Mesendoderm (in vitro differentiated cells): Measurements from ENCODE around the gene CHORDC1.
A peak's percentile ranks its signal among the peaks of the same experiment; 100 is the strongest.

Experiments used
- DNase-seq: peaks from one replicate; pipeline ENCODE4 v3.0.0; 2013
- H2AK5ac ChIP-seq: 2 replicates; pipeline ENCODE4 v1.6.1; 2013; ENCODE audit warnings: low read length, inconsistent platforms
- H2BK120ac ChIP-seq: 2 replicates; pipeline ENCODE4 v1.6.1; 2013; ENCODE audit warnings: low read depth, mild to moderate bottlenecking, low read length, moderate library complexity, mixed read lengths
- H2BK15ac ChIP-seq: replicated peaks from 2 replicates; pipeline ENCODE4 v1.6.1; 2013; ENCODE audit warnings: low read depth, mild to moderate bottlenecking, moderate library complexity
- H2BK5ac ChIP-seq: 2 replicates; pipeline ENCODE4 v1.6.1; 2013; ENCODE audit warnings: low read length, inconsistent platforms
- H3K18ac ChIP-seq: 2 replicates; pipeline ENCODE4 v1.6.1; 2013; ENCODE audit warnings: mild to moderate bottlenecking, low read length, mixed read lengths
- H3K23ac ChIP-seq: one replicate; pipeline ENCODE4 v1.6.1; 2013; ENCODE audit warnings: low read length
- H3K27ac ChIP-seq: 2 replicates; pipeline ENCODE4 v1.5.1; 2013; ENCODE audit warnings: low read depth, mild to moderate bottlenecking, inconsistent platforms, low read length, moderate library complexity
- H3K27me3 ChIP-seq: 2 replicates; pipeline ENCODE4 v1.6.1; 2013; ENCODE audit warnings: low read length, control low read depth, mild to moderate bottlenecking, inconsistent platforms; ENCODE audit not compliant: insufficient read depth, poor library complexity
- H3K36me3 ChIP-seq: 2 replicates; pipeline ENCODE4 v1.6.1; 2013; ENCODE audit warnings: low read length, inconsistent platforms; ENCODE audit not compliant: control insufficient read depth, insufficient read depth
- H3K4ac ChIP-seq: one replicate; pipeline ENCODE4 v1.6.1; 2013; ENCODE audit warnings: low read depth, mild to moderate bottlenecking, low read length, moderate library complexity
- H3K4me1 ChIP-seq: 2 replicates; pipeline ENCODE4 v1.6.1; 2013; ENCODE audit warnings: low read depth, low read length, inconsistent platforms; ENCODE audit not compliant: control insufficient read depth
- H3K4me2 ChIP-seq: 2 replicates; pipeline ENCODE4 v1.6.1; 2013; ENCODE audit warnings: low read length
- H3K4me3 ChIP-seq: 2 replicates; pipeline ENCODE4 v1.5.1; 2013; ENCODE audit warnings: mild to moderate bottlenecking, low read length
- H3K56ac ChIP-seq: one replicate; pipeline ENCODE4 v1.6.1; 2013; ENCODE audit warnings: low read length
- H3K79me1 ChIP-seq: 2 replicates; pipeline ENCODE4 v1.6.1; 2013; ENCODE audit warnings: low read length, inconsistent platforms
- H3K79me2 ChIP-seq: 2 replicates; pipeline ENCODE4 v1.6.1; 2013; ENCODE audit warnings: mild to moderate bottlenecking, low read length; ENCODE audit not compliant: control insufficient read depth, insufficient read depth
- H3K9ac ChIP-seq: 2 replicates; pipeline ENCODE4 v1.6.1; 2013; ENCODE audit warnings: low read length, inconsistent platforms
- H4K5ac ChIP-seq: one replicate; pipeline ENCODE4 v1.6.1; 2013; ENCODE audit warnings: low read length
- H4K8ac ChIP-seq: one replicate; pipeline ENCODE4 v1.6.1; 2013; ENCODE audit warnings: low read depth, mild to moderate bottlenecking, control low read depth, low read length, moderate library complexity
- WGBS: extraction: QIAGEN DNeasy Blood & Tissue Kit; methylation state at CpG from one replicate; pipeline ENCODE4 v1.1.7; 2013; ENCODE audit warnings: low lambda C conversion rate, missing lambda C conversion rate; ENCODE audit not compliant: insufficient coverage; ENCODE audit errors: extremely low coverage; 5-methylcytosine and 5-hydroxymethylcytosine counted together

The CHORDC1 gene

GRCh38 chr11:90251599-90251998 lies 28.8 kb upstream of the CHORDC1 start:
- Histone ChIP-seq H2BK15ac (no peak overlapping the region), H3K4me1 (no peaks in the 10 kb centered on the region), H3K4ac (no peak overlapping the region), H3K56ac (no peak overlapping the region), H3K36me3 (no peaks in the 10 kb centered on the region), H3K4me2 (no peak overlapping the region), H4K5ac (no peak overlapping the region), H3K27ac (no peak overlapping the region), H2BK120ac (no peak overlapping the region), H4K8ac (no peak overlapping the region), H3K79me1 (no peaks in the 10 kb centered on the region), H3K79me2 (no peaks in the 10 kb centered on the region), H3K27me3 (no peaks in the 10 kb centered on the region), H3K4me3 (no peak overlapping the region), H3K18ac (no peak overlapping the region), H3K23ac (no peak overlapping the region), H2AK5ac (no peak overlapping the region), H2BK5ac (no peak overlapping the region), H3K9ac (no peak overlapping the region)
- WGBS: no CpG with 5 or more reads among the region's 2 CpGs
- no peak for DNase-seq

GRCh38 chr11:90250970-90251369 lies 28.1 kb upstream of the CHORDC1 start:
- Histone ChIP-seq H3K9ac (no peak overlapping the region), H3K18ac (no peak overlapping the region), H2BK15ac (no peak overlapping the region), H3K79me2 (no peaks in the 10 kb centered on the region), H4K8ac (no peak overlapping the region), H3K27ac (no peak overlapping the region), H2AK5ac (no peak overlapping the region), H3K4me3 (no peak overlapping the region), H3K4ac (no peak overlapping the region), H2BK120ac (no peak overlapping the region), H4K5ac (no peak overlapping the region), H3K36me3 (no peaks in the 10 kb centered on the region), H3K56ac (no peak overlapping the region), H3K79me1 (no peaks in the 10 kb centered on the region), H3K4me1 (no peaks in the 10 kb centered on the region), H2BK5ac (no peak overlapping the region), H3K4me2 (no peak overlapping the region), H3K23ac (no peak overlapping the region), H3K27me3 (no peaks in the 10 kb centered on the region)
- WGBS: no CpG with 5 or more reads among the region's 8 CpGs
- no peak for DNase-seq

GRCh38 chr11:90246468-90246867 lies 23.6 kb upstream of the CHORDC1 start:
- Histone ChIP-seq H2AK5ac (no peak overlapping the region), H4K8ac (no peak overlapping the region), H3K4me2 (no peak overlapping the region), H3K4me1 (peaks cover 1% of the 10 kb centered on the region), H2BK5ac (no peak overlapping the region), H4K5ac (no peak overlapping the region), H3K23ac (no peak overlapping the region), H3K4me3 (no peak overlapping the region), H3K79me1 (no peaks in the 10 kb centered on the region), H3K4ac (no peak overlapping the region), H2BK120ac (no peak overlapping the region), H3K56ac (no peak overlapping the region), H3K27me3 (no peaks in the 10 kb centered on the region), H3K27ac (no peak overlapping the region), H2BK15ac (no peak overlapping the region), H3K9ac (no peak overlapping the region), H3K18ac (no peak overlapping the region), H3K36me3 (no peaks in the 10 kb centered on the region), H3K79me2 (no peaks in the 10 kb centered on the region)
- no CpG with 5 or more reads among the region's 1 CpG for WGBS
- DNase-seq: no peak

- Histone ChIP-seq H3K4me2 (no peak overlapping the region), H2BK5ac (no peak overlapping the region), H2BK120ac (no peak overlapping the region), H3K79me1 (no peaks in the 10 kb centered on the region), H3K9ac (no peak overlapping the region), H3K27ac (no peak overlapping the region), H4K5ac (no peak overlapping the region), H2AK5ac (no peak overlapping the region), H4K8ac (no peak overlapping the region), H3K36me3 (no peaks in the 10 kb centered on the region), H3K18ac (no peak overlapping the region), H3K27me3 (no peaks in the 10 kb centered on the region), H2BK15ac (no peak overlapping the region), H3K4ac (no peak overlapping the region), H3K23ac (no peak overlapping the region), H3K4me1 (peaks cover 1% of the 10 kb centered on the region), H3K79me2 (no peaks in the 10 kb centered on the region), H3K56ac (no peak overlapping the region), H3K4me3 (no peak overlapping the region)
- WGBS: no CpG with 5 or more reads among the region's 1 CpG
- peak; percentile 20 for DNase-seq
Observed at GRCh38 chr11:90243534-90243933, 20.7 kb upstream of the CHORDC1 start.

- WGBS: no CpG with 5 or more reads among the region's 7 CpGs
- H3K4me3 ChIP-seq: no peak overlapping the region
- no peak overlapping the region for H2BK5ac ChIP-seq
- H3K36me3 ChIP-seq: no peaks in the 10 kb centered on the region
- peaks cover 1% of the 10 kb centered on the region for H3K4me1 ChIP-seq
- H3K18ac ChIP-seq: no peak overlapping the region
- no peak overlapping the region for H3K56ac ChIP-seq
- H2BK120ac ChIP-seq: no peak overlapping the region
- DNase-seq: peak; percentile 22
- H3K27ac ChIP-seq: no peak overlapping the region
- no peak overlapping the region for H4K5ac ChIP-seq
- H3K23ac ChIP-seq: no peak overlapping the region
- H3K4me2 ChIP-seq: no peak overlapping the region
- no peaks in the 10 kb centered on the region for H3K79me2 ChIP-seq
- no peaks in the 10 kb centered on the region for H3K79me1 ChIP-seq
- no peak overlapping the region for H3K9ac ChIP-seq
- no peaks in the 10 kb centered on the region for H3K27me3 ChIP-seq
- no peak overlapping the region for H2BK15ac ChIP-seq
- no peak overlapping the region for H2AK5ac ChIP-seq
- no peak overlapping the region for H3K4ac ChIP-seq
- no peak overlapping the region for H4K8ac ChIP-seq
Observed at GRCh38 chr11:90242894-90243416, 20.1 kb upstream of the CHORDC1 start.

- no peaks in the 10 kb centered on the region for H3K79me1 ChIP-seq
- H3K4me3 ChIP-seq: no peak overlapping the region
- H2BK5ac ChIP-seq: no peak overlapping the region
- no peaks in the 10 kb centered on the region for H3K36me3 ChIP-seq
- H3K4me1 ChIP-seq: peaks cover 1% of the 10 kb centered on the region
- no peaks in the 10 kb centered on the region for H3K27me3 ChIP-seq
- no peaks in the 10 kb centered on the region for H3K79me2 ChIP-seq
- H3K23ac ChIP-seq: no peak overlapping the region
- H3K4ac ChIP-seq: no peak overlapping the region
- no peak overlapping the region for H2AK5ac ChIP-seq
- H4K5ac ChIP-seq: no peak overlapping the region
- H3K27ac ChIP-seq: no peak overlapping the region
- no peak overlapping the region for H4K8ac ChIP-seq
- no CpG with 5 or more reads among the region's 4 CpGs for WGBS
- H3K9ac ChIP-seq: no peak overlapping the region
- H3K18ac ChIP-seq: no peak overlapping the region
- DNase-seq: no peak
- H2BK15ac ChIP-seq: no peak overlapping the region
- no peak overlapping the region for H3K56ac ChIP-seq
- H2BK120ac ChIP-seq: no peak overlapping the region
- H3K4me2 ChIP-seq: no peak overlapping the region
Observed at GRCh38 chr11:90241414-90241813, 18.6 kb upstream of the CHORDC1 start.
